ENCODE measurements around the gene TIMELESS. TPM values are rescaled to one million over a fixed set of nuclear protein-coding genes. Genes with fewer than 3 reads are reported as not detected.
"Not testable (repeated sequence)": the region's sequence is repeated elsewhere in the genome, so short reads cannot be mapped to it uniquely, and the experiment has no call there.

Gene TIMELESS
- total RNA-seq, 2 experiments from 2014 or later, result 60.3 to 62.5 TPM

- CTCF ChIA-PET, result interaction anchor here (0.6 kb wide), 2 partner anchors 135 to 145 kb away, joined by 3 to 4 read pairs; no protein-coding TSS in a partner anchor
- POLR2A ChIA-PET, result interaction anchor here (0.6 kb wide), 1 partner anchor 56 kb away, joined by 11 read pairs; no protein-coding TSS in a partner anchor
Measured at GRCh38 chr12:56425193-56425592, 24.0 kb downstream of the TIMELESS start.

- POLR2A ChIA-PET, result no interaction called here
- CTCF ChIA-PET, result no interaction called here
Measured at GRCh38 chr12:56420411-56420810, 28.8 kb downstream of the TIMELESS start.

DNA sequence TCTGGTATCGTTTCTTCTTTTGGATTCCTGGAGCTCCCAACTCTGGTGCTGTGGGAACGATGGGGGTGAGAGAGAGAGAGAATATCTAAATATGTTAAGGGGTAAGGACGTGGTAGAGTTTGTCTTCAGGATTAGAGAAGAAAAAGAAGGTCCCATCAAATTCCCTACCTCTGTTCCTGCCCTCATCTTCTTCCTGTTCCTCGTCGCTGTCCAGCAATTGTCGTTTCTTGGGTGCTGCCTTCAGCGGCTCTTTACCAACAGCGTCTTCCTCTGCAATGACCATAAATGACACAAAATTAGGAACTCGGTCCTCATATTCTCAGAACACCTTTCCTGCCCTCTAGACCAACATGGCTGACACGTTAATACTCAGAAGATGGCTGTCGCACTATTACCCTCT, 31.5 kb downstream of the TIMELESS start:
- CTCF ChIA-PET, result interaction anchor here (0.7 to 1.2 kb wide), 2 partner anchors 46 to 56 kb away, joined by 3 read pairs; no protein-coding TSS in a partner anchor
- POLR2A ChIA-PET, result no interaction called here

DNA sequence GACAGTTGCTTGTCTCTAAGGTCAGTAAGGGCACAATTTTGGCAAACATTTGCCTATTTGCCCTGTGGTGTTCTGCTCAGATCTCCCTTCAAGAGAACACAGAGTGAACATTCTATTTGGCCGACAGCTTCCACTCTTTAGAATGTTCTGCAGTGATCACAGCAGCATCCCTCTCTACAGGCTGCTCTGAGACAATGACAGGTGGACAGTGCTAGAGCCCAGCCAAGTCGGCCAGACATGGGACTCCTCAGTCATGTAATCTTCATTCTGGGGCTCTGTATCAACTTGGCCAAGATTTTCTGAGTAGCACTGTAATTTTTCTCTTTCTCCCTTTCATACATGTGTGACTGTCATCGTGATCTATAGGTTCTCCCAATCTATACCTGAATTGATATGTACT, 34.8 kb downstream of the TIMELESS start:
- ChIA-PET POLR2A (no interaction called here), CTCF (no interaction called here)

DNA sequence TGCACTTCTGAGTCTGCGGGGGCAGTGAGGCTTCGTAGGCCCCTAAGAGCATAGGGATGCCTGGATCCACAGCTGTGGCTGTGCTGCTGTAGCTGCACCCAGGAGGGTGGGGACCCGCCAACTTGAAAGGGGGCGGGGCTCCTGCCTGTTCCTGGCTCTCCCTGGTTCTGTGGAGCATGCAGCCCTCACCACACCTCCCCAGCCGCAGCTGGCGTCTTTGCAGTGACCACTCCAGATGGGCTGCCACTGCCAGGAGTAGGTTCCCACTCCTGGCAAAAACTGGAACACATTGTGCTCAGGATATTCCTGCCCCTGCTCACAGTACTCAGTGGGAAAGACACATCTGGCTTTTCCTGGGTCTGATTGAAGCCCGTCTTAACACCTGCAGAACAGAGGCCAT, 35.8 kb downstream of the TIMELESS start:
- ChIA-PET POLR2A (no interaction called here), CTCF (no interaction called here)

- ChIA-PET CTCF (interaction anchor here (0.6 kb wide), 1 partner anchor 334 kb away, joined by 3 read pairs; no protein-coding TSS in a partner anchor), POLR2A (no interaction called here)
Measured at GRCh38 chr12:56411781-56412639, 37.2 kb downstream of the TIMELESS start.

- POLR2A ChIA-PET, result no interaction called here
- CTCF ChIA-PET, result interaction anchor here (1.0 kb wide), 1 partner anchor 12 kb away, joined by 3 read pairs; no protein-coding TSS in a partner anchor
Measured at GRCh38 chr12:56410768-56411167, 38.5 kb downstream of the TIMELESS start.

- POLR2A ChIA-PET, result no interaction called here
- CTCF ChIA-PET, result interaction anchor here (0.7 kb wide), 1 partner anchor 544 kb away, joined by 3 read pairs; no protein-coding TSS in a partner anchor
Measured at GRCh38 chr12:56408799-56409417, 40.3 kb downstream of the TIMELESS start.

DNA sequence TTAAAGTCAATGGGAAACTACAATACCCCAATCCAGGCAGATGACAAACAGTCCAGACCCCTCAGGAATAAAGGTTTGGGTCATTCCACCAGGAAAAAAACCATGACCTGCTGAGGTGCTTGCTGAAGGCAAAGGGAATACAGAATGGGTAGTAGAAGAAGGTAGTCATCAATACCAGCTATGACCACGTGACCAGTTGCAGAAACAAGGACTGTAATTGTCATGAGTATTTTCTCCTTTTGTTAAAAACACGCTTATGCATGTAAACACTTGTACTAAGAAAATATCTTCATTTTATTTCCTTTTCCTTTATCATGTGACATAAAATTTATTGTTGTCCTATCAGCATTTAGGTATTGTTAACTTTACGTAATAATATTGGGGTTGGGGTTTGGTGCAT, 45.0 kb downstream of the TIMELESS start:
- POLR2A ChIA-PET, CTCF ChIA-PET: not testable (repeated sequence)

- POLR2A ChIA-PET, CTCF ChIA-PET: not testable (repeated sequence)
Measured at GRCh38 chr12:56401612-56402011, 47.6 kb downstream of the TIMELESS start.

DNA sequence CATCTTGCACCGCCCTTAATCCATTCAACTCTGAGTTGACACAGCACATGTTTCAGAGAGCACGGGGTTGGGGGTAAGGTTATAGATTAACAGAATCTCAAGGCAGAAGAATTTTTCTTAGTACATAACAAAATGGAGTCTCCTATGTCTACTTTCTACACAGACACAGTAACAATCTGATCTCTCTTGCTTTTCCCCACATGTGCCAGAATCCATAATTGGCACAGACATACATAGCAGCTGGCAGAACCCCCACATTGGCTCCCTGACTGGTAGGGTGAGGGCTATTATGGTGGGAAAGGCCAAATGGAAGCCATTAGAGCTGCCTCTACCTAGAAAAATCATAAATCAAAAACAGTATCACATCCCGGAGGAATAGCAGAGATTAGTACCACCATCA, 48.1 kb downstream of the TIMELESS start:
- CTCF ChIA-PET, POLR2A ChIA-PET: not testable (repeated sequence)

- CTCF ChIA-PET, POLR2A ChIA-PET: not testable (repeated sequence)
Measured at GRCh38 chr12:56399466-56399865, 49.8 kb downstream of the TIMELESS start.

- POLR2A ChIA-PET, result no interaction called here
- CTCF ChIA-PET, result no interaction called here
Measured at GRCh38 chr12:56398324-56398723, 50.9 kb downstream of the TIMELESS start.

- ChIA-PET CTCF (interaction anchor here (0.5 to 0.8 kb wide), 4 partner anchors 16 to 289 kb away, joined by 3 to 4 read pairs (median 3); no protein-coding TSS in a partner anchor), POLR2A (interaction anchor here (0.6 kb wide), 1 partner anchor 710 kb away, joined by 6 read pairs; no protein-coding TSS in a partner anchor)
Measured at GRCh38 chr12:56392331-56392730, 56.9 kb downstream of the TIMELESS start.

DNA sequence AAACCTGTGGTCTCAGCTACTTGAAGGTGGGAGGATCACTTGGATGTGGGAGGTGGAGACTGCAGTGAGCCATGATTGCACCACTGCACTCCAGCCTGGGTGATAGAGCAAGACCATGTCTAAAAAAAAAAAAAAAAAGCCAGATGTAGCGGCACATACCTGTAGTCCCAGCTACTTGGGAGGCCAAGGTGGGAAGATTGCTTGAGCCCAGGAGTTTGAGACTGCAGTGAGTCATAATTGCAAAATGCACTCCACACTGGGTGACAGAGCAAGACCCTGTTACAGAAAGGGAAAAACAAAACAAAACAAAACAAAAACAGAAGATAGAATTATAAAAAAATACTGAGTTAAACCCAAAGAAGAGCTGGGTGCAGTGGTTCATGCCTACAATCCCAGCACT, 57.5 kb downstream of the TIMELESS start:
- POLR2A ChIA-PET, result interaction anchor here (0.6 kb wide), 1 partner anchor 710 kb away, joined by 6 read pairs; no protein-coding TSS in a partner anchor
- CTCF ChIA-PET, result interaction anchor here (0.5 to 0.7 kb wide), 4 partner anchors 27 to 289 kb away, joined by 3 to 4 read pairs (median 3); no protein-coding TSS in a partner anchor

GRCh38 chr12:56389412-56389811, 59.8 kb downstream of the TIMELESS start:
- ChIA-PET CTCF (interaction anchor here (0.7 kb wide), 1 partner anchor 139 kb away, joined by 3 read pairs; no protein-coding TSS in a partner anchor), POLR2A (interaction anchor here (0.5 kb wide), 1 partner anchor 300 kb away, joined by 7 read pairs; no protein-coding TSS in a partner anchor)

- ChIA-PET POLR2A (no interaction called here), CTCF (interaction anchor here (0.8 kb wide), 1 partner anchor 40 kb away, joined by 3 read pairs; no protein-coding TSS in a partner anchor)
Measured at GRCh38 chr12:56387152-56387736, 62.0 kb downstream of the TIMELESS start.

DNA sequence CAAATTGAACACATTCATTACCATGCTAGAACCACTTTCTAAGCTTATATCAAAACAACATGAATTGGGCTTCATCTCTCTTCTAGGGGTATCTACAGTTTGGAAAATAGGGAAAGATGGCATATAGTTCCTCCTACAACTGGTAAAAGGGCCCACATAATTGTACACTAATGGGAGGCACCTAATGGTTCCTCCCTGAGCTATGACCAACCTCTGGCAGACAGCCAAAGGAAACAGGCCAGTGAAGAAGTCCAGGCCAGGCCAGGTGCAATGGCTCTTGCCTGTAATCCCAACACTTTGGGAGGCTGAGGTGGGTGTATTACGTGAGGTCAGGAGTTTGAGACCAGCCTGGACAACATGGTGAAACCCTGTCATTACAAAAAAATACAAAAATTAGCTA, 63.4 kb downstream of the TIMELESS start:
- ChIA-PET CTCF (no interaction called here), POLR2A (no interaction called here)

GRCh38 chr12:56382611-56383010, 66.6 kb downstream of the TIMELESS start:
- ChIA-PET POLR2A (no interaction called here), CTCF (no interaction called here)

GRCh38 chr12:56377989-56378316, 71.3 kb downstream of the TIMELESS start:
- CTCF ChIA-PET, result no interaction called here
- POLR2A ChIA-PET, result no interaction called here
